Mesothelial cell of epicardium (in vitro differentiated cells): Measurements from ENCODE around the gene SIN3B. TPM values are rescaled to one million over a fixed set of nuclear protein-coding genes. Genes with fewer than 3 reads are reported as not detected.

Source experiments
- DNase-seq, 2 experiments: peaks; one replicate each; pipeline ENCODE4 v3.0.0; 2021; ENCODE audit warnings: low spot score in 2 of 2; ENCODE audit not compliant: unreplicated experiment in 2 of 2
- H3K27ac Mint-ChIP-seq: 2 replicates; pipeline ENCODE4 v1.8.0; 2021; ENCODE audit warnings: mixed read lengths
- H3K27me3 Mint-ChIP-seq: 2 replicates; pipeline ENCODE4 v1.8.0; 2021; ENCODE audit warnings: low read depth, mixed read lengths
- H3K36me3 Mint-ChIP-seq: 2 replicates; pipeline ENCODE4 v1.8.0; 2021; ENCODE audit warnings: mixed read lengths
- H3K4me1 Mint-ChIP-seq: 2 replicates; pipeline ENCODE4 v1.8.0; 2021; ENCODE audit warnings: mixed read lengths
- H3K4me3 Mint-ChIP-seq: 2 replicates; pipeline ENCODE4 v1.8.0; 2021; ENCODE audit warnings: mild to moderate bottlenecking, moderate library complexity, mixed read lengths
- H3K9me3 Mint-ChIP-seq: 2 replicates; pipeline ENCODE4 v1.8.0; 2021; ENCODE audit warnings: mixed read lengths
- total RNA-seq: library from RNA; stranded (reverse); gene quantifications from 3 replicates; pipeline ENCODE4 v1.2.1, GENCODE V29; 2021
- TF ChIP-seq, protein P1 (sequence below): fragments of 200-600 bp; sonication (generic); IDR thresholded peaks from one replicate; pipeline ENCODE4 v1.5.0; 2021; ENCODE audit warnings: antibody characterized with exemption; ENCODE audit not compliant: unreplicated experiment

Gene SIN3B
- total RNA-seq, 1 donor from 2014 or later, result 116 TPM

DNA sequence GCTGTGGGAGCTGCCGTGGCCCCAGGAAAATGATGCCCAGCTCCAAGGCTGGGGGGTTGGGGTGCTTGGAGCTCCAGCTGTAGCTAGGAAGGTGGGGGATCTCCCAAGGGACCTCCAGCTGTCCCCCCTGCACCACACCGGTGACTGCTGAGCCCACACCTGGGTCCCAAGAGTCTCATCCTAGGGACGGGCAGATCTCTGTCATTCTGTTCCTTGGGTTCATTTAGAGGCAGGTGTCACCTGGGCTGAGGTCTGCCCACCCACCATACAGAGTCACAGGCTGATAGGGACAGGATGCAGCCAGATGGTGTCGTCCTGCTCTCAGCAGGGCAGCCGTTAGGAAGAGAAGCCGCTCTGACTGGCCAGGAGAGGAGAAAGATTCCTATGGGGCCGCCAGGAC is 64.9 kb downstream of the SIN3B start:
- peaks cover 41% of the 10 kb centered on the region for H3K27me3 Mint-ChIP-seq
- no peaks in the 10 kb centered on the region for H3K9me3 Mint-ChIP-seq
- no peaks in the 10 kb centered on the region for H3K4me1 Mint-ChIP-seq
- no peak for DNase-seq
- TF ChIP-seq, protein P1, sequence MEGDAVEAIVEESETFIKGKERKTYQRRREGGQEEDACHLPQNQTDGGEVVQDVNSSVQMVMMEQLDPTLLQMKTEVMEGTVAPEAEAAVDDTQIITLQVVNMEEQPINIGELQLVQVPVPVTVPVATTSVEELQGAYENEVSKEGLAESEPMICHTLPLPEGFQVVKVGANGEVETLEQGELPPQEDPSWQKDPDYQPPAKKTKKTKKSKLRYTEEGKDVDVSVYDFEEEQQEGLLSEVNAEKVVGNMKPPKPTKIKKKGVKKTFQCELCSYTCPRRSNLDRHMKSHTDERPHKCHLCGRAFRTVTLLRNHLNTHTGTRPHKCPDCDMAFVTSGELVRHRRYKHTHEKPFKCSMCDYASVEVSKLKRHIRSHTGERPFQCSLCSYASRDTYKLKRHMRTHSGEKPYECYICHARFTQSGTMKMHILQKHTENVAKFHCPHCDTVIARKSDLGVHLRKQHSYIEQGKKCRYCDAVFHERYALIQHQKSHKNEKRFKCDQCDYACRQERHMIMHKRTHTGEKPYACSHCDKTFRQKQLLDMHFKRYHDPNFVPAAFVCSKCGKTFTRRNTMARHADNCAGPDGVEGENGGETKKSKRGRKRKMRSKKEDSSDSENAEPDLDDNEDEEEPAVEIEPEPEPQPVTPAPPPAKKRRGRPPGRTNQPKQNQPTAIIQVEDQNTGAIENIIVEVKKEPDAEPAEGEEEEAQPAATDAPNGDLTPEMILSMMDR, result no peak
- H3K27ac Mint-ChIP-seq, result no peak overlapping the region
- no peaks in the 10 kb centered on the region for H3K36me3 Mint-ChIP-seq
- no peak overlapping the region for H3K4me3 Mint-ChIP-seq

DNA sequence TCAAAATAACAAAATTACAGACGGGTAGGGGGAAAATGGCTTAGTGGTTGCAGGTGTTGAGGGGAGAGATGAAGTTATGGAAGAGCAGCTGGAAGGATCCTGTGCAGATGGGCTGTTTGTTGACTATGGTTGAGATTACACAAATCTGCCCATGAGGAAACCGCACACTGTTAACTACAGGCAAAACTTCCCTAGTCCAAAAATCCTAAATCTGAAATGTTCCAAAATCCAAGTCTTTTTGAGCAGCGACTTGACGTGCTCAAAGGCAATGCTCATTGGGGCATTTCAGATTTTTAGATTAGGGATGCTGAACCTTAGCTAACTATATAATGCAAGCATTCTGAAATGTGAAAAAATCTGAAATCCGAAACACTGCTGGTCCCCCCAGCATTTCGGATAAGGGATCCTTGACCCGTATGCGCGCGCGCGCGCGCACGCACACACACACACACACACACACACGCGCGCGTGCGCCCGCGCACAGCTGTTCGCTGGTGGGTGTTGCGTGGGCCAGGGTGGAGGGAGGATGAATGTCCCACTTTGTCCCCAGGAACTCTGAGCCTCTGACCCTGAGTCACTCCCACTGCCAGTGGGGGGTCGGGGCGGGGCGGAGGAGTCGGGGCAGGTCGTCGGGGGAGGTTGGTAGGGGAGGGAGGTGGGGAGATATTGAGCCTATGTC is 66.4 kb downstream of the SIN3B start:
- H3K4me3 Mint-ChIP-seq, result peak overlapping the region; percentile 53
- H3K36me3 Mint-ChIP-seq, result no peaks in the 10 kb centered on the region
- DNase-seq, result no peak
- H3K27ac Mint-ChIP-seq, result no peak overlapping the region
- H3K27me3 Mint-ChIP-seq, result peaks cover 48% of the 10 kb centered on the region
- TF ChIP-seq, protein P1, result no peak
- H3K9me3 Mint-ChIP-seq, result no peaks in the 10 kb centered on the region
- no peaks in the 10 kb centered on the region for H3K4me1 Mint-ChIP-seq

DNA sequence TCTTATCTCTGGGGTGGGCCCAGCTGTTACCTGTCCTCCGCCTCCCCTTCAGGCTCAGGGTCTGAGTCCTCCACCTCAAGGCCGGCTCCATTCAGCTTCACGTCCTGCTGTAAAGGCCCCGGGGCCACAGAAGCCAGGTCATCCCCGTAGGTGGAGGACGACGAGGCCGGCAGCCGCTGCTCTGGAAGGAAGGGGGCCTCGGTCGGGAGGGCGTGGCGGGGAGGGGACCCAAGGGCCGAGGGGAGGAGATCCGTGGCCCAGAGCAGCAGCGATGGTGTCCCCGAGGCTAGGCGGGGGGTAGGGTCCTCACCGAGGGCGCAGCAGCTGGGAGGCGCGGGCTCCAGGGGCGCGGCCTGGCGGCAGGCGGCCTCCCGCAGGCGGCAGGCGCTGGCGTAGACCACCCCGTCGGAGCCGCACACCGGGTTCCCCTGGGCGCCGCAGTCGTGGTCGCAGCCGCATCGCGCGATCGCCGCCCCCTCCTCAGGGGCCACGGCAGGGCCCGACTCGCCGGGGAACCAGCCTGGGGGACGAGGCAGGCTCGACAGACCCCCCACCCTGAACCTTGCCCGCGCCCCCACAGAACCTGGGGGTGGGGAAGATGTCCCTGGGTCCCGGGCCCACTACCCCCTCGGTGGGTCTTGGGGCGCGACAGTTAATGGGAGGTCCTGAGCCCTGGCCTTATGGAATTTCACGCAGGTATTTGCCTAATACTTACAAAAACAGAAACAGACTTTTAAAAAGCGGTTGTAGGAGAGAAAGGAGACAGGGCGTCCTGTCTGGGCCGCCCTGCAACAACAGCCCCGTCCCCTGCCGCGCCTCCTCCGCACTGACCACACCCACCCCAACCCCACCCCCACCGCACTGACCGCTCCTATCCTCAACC is 67.2 kb downstream of the SIN3B start:
- peak in 1 of 2 experiments; percentile 52 for DNase-seq
- Mint-ChIP-seq H3K9me3 (no peaks in the 10 kb centered on the region), H3K27ac (no peak overlapping the region), H3K27me3 (peaks cover 48% of the 10 kb centered on the region), H3K4me1 (no peaks in the 10 kb centered on the region), H3K36me3 (no peaks in the 10 kb centered on the region), H3K4me3 (peak overlapping the region; percentile 56)
- TF ChIP-seq, protein P1, result no peak

DNA sequence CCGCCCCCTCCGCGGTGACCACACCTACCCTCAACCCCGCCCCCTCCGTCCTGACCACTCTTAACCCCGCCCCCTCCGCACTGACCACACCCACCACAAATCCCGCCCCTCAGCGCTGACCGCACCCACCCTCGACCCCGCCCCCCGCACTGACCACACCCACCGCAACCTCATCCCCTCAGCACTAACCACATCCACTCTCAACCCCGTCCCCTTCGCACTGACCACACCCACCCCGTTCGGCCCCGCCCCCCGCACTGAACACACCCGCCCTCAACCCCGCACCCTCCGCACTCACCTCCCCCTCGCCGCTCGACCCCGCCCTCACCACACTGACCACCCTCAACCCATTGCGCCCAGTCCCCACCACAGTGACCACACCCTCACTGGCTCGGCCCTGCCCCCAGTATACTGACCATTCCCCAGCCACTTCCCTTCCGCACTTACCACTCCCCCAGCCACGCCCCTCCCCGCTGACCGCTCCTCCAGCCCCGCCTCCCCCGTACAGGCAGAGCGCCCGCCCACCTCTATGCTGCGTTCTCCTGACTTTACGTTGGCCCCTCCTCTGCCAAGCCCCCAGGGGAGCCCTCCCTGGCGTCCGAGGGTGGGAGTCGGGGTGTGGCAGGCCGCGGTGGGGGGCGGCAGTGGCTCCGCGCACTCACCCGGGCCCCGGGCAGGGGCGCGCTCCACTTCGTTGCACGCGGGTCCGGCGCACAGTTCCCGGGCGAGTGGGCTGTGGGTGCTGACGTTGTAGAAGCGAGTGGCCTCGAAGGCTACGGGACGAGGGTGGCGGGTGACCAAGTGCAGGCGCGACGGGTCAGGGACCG is 68.0 kb downstream of the SIN3B start:
- no peak overlapping the region for H3K27ac Mint-ChIP-seq
- no peaks in the 10 kb centered on the region for H3K36me3 Mint-ChIP-seq
- no peaks in the 10 kb centered on the region for H3K4me1 Mint-ChIP-seq
- H3K27me3 Mint-ChIP-seq, result peaks cover 46% of the 10 kb centered on the region
- peak overlapping the region; percentile 64 for H3K4me3 Mint-ChIP-seq
- peak; percentile 83 for DNase-seq
- H3K9me3 Mint-ChIP-seq, result no peaks in the 10 kb centered on the region
- TF ChIP-seq, protein P1, result no peak

DNA sequence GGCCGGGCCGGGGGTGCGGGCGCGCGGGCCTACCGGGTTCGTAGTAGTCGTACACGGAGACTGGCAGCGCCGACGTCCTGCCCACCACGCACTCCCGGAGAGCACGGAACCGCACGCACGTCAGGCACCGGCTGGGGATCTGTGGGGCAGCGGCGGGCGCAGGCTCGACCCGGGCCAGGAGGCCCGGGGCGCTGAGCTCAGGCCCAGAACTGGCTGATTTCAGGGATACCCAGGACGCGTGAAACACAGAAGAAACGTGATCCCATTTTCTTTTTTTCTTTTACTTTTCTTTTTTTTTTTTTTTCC is 68.6 kb downstream of the SIN3B start:
- peaks cover 45% of the 10 kb centered on the region for H3K27me3 Mint-ChIP-seq
- H3K9me3 Mint-ChIP-seq, result no peaks in the 10 kb centered on the region
- TF ChIP-seq, protein P1, result no peak
- no peaks in the 10 kb centered on the region for H3K4me1 Mint-ChIP-seq
- no peak for DNase-seq
- no peak overlapping the region for H3K27ac Mint-ChIP-seq
- H3K4me3 Mint-ChIP-seq, result peak overlapping the region; percentile 54
- no peaks in the 10 kb centered on the region for H3K36me3 Mint-ChIP-seq
